Osteocyte (in vitro differentiated cells): ENCODE results near the gene GJC1. TPM values are rescaled to one million over a fixed set of nuclear protein-coding genes. Genes with fewer than 3 reads are reported as not detected.

ENCODE experiments used
- DNase-seq: peaks from one replicate; pipeline ENCODE4 v3.0.0; 2021; ENCODE audit warnings: mixed read lengths; ENCODE audit not compliant: unreplicated experiment; ENCODE audit errors: extremely low spot score
- H3K27ac Mint-ChIP-seq: one replicate; pipeline ENCODE4 v1.8.0; 2021; ENCODE audit warnings: mild to moderate bottlenecking, mixed read lengths; ENCODE audit not compliant: unreplicated experiment
- H3K27me3 Mint-ChIP-seq: one replicate; pipeline ENCODE4 v1.8.0; 2021; ENCODE audit warnings: mixed read lengths; ENCODE audit not compliant: unreplicated experiment
- H3K36me3 Mint-ChIP-seq: one replicate; pipeline ENCODE4 v1.8.0; 2021; ENCODE audit warnings: mixed read lengths; ENCODE audit not compliant: unreplicated experiment
- H3K4me1 Mint-ChIP-seq: one replicate; pipeline ENCODE4 v1.8.0; 2021; ENCODE audit warnings: mixed read lengths; ENCODE audit not compliant: unreplicated experiment
- H3K4me3 Mint-ChIP-seq: one replicate; pipeline ENCODE4 v1.8.0; 2021; ENCODE audit warnings: mild to moderate bottlenecking, moderate library complexity, mixed read lengths; ENCODE audit not compliant: unreplicated experiment
- H3K9me3 Mint-ChIP-seq: one replicate; pipeline ENCODE4 v1.8.0; 2021; ENCODE audit warnings: mixed read lengths; ENCODE audit not compliant: unreplicated experiment
- CTCF ChIP-seq: fragments of 200-600 bp; sonication (generic); IDR thresholded peaks from 2 replicates; pipeline ENCODE4 v1.5.0; 2021; ENCODE audit warnings: antibody characterized with exemption, mild to moderate bottlenecking, moderate library complexity
- total RNA-seq: library from RNA; stranded (reverse); gene quantifications from 2 replicates; pipeline ENCODE4 v1.2.1, GENCODE V29; 2021

The GJC1 gene
- total RNA-seq, 1 donor from 2014 or later: 43.0 TPM

DNA sequence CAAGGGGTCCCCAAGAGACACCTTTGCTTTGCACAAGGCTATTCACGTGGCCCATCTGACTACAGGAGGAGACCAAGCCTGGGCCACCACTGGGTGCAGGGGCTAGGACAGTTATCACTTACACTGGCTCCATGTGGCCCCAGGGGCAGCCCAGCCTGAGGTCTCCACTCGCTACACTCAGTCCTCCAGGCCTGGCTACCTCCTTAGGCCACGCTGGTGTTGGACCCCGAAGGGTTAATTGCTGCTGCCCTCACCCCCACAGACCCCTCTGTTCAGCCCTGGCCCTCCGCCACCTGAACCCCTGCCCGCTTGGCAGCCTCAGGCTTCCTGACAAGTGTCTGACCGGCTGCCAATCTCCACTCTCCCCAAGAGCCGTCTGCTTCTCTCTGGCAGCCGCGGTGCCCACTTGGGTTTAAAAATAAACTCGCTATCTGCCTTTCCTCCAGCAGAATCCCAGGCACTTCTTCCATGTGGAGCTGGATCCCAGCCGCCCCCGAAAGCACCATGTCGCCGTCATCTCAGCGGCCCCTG, 43.5 kb downstream of the GJC1 start:
- no peak for TF ChIP-seq CTCF
- no peak for DNase-seq
- no peaks in the 10 kb centered on the region for H3K36me3 Mint-ChIP-seq
- no peak overlapping the region for H3K27ac Mint-ChIP-seq
- H3K4me3 Mint-ChIP-seq: no peak overlapping the region
- peaks cover 5% of the 10 kb centered on the region for H3K4me1 Mint-ChIP-seq
- H3K27me3 Mint-ChIP-seq: no peaks in the 10 kb centered on the region
- H3K9me3 Mint-ChIP-seq: no peaks in the 10 kb centered on the region

GRCh38 chr17:44785921-44786320, 44.2 kb downstream of the GJC1 start:
- no peaks in the 10 kb centered on the region for H3K36me3 Mint-ChIP-seq
- no peak for TF ChIP-seq CTCF
- H3K9me3 Mint-ChIP-seq: no peaks in the 10 kb centered on the region
- no peak overlapping the region for H3K4me3 Mint-ChIP-seq
- peaks cover 5% of the 10 kb centered on the region for H3K4me1 Mint-ChIP-seq
- H3K27me3 Mint-ChIP-seq: no peaks in the 10 kb centered on the region
- DNase-seq: no peak
- no peak overlapping the region for H3K27ac Mint-ChIP-seq

GRCh38 chr17:44782326-44782850, 47.7 kb downstream of the GJC1 start:
- Mint-ChIP-seq H3K36me3 (no peaks in the 10 kb centered on the region), H3K27me3 (no peaks in the 10 kb centered on the region), H3K9me3 (no peaks in the 10 kb centered on the region), H3K4me1 (peaks cover 12% of the 10 kb centered on the region), H3K27ac (no peak overlapping the region), H3K4me3 (no peak overlapping the region)
- DNase-seq: no peak
- no peak for TF ChIP-seq CTCF

- peaks cover 12% of the 10 kb centered on the region for H3K4me1 Mint-ChIP-seq
- no peak for TF ChIP-seq CTCF
- H3K27me3 Mint-ChIP-seq: no peaks in the 10 kb centered on the region
Measured at GRCh38 chr17:44781551-44782325, 48.3 kb downstream of the GJC1 start.

DNA sequence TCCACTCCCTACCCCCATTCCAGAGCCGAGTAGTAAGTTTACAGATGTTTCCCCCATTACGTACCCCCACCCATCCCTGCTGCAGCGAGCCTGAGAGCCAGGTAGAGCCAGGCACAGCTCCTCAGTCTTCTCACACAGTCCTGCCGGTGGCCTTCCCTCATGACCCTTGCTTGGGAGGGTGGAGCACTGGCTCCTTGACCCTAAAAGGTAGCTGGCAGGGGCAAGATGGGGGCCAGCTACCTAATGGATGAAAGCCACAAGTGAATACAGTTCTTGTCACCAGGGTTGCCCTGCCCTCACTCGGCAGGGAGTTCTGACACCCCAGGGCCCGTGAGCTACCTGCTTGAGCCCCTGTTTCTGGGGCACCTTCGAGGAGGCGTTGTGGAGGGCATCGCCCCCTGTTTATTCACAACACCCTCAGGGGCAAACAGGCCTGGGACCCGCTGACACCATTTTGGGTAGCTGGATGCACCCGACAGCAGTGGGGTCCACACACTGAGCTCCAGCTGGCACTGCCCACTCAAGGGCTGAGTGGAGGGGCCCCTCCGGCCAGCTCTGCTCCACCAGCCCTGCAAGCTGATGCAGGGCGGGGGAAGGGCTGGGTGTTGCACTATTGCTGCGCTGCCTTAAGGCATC, 49.1 kb downstream of the GJC1 start:
- DNase-seq: no peak
- Mint-ChIP-seq H3K9me3 (no peaks in the 10 kb centered on the region), H3K4me3 (no peak overlapping the region)

More at GRCh38 chr17:44781551-44782325, 48.3 kb downstream of the GJC1 start:
- Mint-ChIP-seq H3K36me3 (no peaks in the 10 kb centered on the region), H3K27ac (no peak overlapping the region), H3K4me3 (no peak overlapping the region), H3K9me3 (no peaks in the 10 kb centered on the region)
- DNase-seq: no peak

More for the DNA sequence above, 49.1 kb downstream of the GJC1 start:
- H3K4me1 Mint-ChIP-seq: peaks cover 12% of the 10 kb centered on the region
- no peak overlapping the region for H3K27ac Mint-ChIP-seq
- no peak for TF ChIP-seq CTCF
- no peaks in the 10 kb centered on the region for H3K36me3 Mint-ChIP-seq
- no peaks in the 10 kb centered on the region for H3K27me3 Mint-ChIP-seq
